ENCODE measurements around the gene SORCS2.

The SORCS2 gene

DNA sequence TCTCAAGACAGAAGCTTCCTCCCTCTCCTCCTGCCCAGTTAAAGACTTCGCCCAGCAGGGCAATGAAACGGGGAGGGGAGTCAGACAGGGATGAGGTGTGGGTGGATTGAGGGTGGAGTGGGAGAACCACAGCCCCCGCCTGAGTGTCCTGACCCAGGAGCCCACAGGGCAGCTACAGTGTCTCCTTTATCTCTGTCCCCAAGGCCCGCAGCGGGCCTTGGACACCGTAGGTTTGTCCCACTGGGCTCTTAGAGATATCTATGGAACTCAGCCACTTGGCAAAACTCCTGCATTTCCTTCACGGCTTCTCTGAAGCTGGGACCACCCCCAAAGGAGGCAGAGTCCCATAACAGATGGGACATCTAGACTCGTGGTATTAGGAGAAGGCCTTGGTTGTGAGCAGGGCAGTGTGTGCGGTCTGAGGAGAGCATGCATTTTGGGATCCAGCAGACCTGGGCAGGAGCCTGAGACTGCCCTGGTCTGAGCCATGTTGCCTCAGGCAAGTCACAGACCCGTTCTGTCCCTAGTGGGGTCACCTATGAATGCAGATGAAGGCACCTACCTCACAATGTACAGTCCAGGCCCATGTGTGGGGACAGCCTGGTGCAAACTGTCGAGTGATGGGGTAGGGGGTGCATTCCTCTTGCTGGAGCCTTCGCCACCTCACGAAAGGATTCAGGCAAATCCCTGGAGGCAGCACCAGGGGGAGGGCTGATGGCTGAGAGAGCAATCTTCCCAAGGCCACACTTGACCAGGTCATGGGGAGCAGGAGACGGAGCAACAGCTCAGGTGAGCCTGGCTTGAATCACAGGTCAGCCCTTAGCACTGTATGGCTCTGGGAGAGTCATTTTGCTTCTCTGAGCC lies 468.1 kb downstream of the SORCS2 start:
- DNase-seq = no peak

- no peak for DNase-seq
These were observed 468.9 kb downstream of the SORCS2 start for GRCh38 chr4:7661066-7661748.

DNA sequence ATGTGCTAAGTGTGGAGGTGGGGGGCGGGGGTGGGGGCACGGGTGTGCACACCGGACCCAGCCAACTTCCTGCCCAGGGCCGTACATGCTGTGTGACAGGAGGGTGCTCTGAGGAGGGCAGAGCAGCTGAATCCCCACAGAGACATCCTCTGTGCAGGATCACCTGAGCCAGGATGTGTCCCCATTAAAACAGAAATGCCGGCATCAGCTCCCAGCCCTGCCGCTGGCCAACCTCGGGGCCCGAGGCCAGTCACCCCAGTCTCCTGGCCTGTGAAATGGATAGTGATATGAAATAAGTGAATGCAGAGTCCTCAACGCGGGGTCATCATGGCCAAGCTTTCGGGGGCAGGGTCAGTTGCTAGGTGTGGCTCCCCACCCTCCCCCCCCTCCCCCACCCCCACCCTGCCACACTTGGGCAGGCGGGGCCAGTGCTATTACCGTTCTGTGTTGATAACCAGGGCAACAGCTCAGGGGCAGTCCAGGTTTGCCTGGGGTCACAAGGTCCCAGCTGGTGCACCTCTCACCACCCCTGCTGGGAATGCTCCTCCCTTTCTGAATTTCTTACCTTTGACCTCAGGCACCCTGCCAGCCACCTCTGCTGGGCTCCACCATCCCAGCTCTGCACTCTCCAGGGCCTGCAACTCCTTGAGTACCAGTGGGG lies 469.6 kb downstream of the SORCS2 start:
- no peak for DNase-seq

DNA sequence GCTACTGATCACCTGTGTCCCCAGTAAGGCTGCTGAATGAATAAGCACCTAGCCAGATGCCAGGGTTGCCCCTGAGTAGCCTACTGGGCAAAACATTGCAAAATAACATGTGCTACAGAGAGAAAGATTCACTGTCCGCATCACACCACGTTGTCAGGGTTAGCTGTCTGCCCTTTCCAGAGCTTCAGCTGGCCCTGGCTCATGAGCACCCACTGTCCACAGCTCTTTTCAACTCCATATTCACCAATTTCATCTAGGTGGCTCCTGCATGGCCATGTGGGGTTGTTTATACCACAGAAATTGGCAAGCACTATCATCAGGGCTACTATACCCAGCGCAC lies 470.1 kb downstream of the SORCS2 start:
- no peak for DNase-seq

GRCh38 chr4:7663075-7663541 lies 470.8 kb downstream of the SORCS2 start:
- DNase-seq = no peak

DNA sequence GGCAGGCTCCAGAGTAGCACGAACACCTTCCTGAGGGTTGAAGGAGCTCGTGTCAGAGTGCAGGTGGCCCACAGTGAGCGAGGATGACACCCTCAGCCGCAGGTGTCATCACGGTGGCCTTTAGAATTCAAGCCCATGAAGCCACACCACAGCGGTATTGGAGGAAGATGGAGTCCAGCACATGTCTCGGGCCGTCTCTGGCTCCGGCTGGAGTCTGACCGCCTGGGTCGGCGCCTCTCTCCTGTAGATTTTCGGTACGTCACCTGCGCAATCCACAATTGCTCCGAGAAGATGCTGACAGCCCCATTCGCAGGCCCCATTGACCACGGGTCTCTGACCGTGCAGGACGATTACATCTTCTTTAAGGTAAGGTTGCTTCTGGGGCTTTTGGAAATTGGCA lies 471.8 kb downstream of the SORCS2 start:
- DNase-seq = no peak

DNA sequence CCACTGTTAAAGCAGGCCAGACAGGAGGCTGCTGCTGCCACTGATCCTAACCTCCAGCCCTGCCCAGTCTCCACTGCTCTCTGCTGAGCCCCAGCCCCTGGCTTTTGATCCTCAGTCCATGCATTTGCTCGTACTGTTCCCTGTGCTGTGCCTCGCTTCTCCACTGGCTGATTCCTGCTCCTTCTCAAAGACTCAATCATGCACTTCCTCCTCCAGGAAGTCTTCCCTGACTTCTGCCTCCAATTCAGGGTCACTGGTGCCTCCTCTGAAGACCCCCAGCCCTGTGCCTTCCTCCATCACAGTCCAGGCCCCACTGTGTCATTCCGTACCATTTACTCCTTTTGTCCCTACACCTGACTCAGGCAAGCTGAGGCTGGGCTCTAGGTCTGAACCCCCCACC lies 473.0 kb downstream of the SORCS2 start:
- no peak for DNase-seq

- DNase-seq = no peak
These were observed 473.7 kb downstream of the SORCS2 start for GRCh38 chr4:7666011-7666410.

GRCh38 chr4:7666744-7667143 lies 474.4 kb downstream of the SORCS2 start:
- no peak for DNase-seq

- DNase-seq = no peak
These were observed 475.9 kb downstream of the SORCS2 start for GRCh38 chr4:7668271-7668670.

GRCh38 chr4:7668826-7669225 lies 476.5 kb downstream of the SORCS2 start:
- no peak for DNase-seq

DNA sequence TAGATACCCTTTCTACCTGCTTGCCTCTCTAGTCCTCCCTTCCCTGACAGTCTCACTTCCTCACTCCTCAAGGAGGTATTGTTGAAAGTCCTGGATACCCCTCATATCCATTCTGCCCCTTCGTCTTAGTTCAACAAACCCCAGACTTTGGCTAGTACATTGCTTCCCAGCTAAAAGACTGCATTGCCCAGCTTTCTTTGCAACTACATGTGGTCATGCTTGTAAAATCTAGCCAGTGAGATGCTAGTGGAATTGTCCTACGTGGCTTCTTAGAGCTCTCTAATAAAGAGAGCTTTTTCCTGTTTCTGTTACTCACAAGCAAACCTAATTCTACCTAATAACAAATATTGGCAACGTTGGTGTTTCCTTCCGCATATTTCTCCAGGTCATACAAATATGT lies 480.3 kb downstream of the SORCS2 start:
- DNase-seq = no peak

- DNase-seq = no peak
These were observed 480.8 kb downstream of the SORCS2 start for GRCh38 chr4:7673121-7673520.

DNA sequence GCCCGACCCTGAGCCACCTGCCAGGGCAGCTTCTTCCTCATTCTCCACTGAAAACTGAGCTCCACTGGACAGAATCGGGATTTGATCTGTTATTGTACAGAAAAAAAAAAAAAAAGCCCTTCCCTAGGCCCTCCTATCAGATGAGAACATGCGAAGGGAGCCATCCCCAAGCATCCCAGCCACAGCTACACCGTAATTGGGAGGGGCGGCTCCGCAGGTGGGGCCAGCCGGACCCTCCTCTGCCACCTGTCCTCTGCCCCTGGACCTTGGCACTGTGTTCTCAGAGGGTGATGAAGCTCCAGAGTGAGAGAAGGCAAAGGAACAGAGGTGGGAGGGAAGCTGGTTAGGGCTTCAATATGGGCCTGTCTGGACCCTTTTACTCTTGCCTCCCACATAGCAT lies 482.4 kb downstream of the SORCS2 start:
- no peak for DNase-seq

DNA sequence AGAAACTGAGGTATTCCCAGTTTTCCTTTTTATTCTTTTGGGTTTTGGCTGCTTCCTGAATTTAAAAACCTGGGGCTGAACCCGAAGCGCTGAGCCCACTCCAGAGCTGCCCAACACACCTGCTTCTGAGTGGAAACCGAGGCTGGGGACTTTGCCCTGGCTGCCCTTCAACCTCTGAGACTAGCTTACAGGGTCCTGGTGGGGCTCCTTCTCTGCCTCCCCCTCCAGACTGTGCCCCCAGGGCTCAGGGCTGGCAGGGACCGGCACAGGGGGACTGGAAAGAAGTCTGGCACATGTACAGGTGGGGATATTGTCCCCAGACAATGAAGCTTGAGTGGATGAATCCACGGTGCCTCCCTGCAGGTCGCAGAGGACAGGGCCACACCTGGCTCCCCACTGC lies 482.8 kb downstream of the SORCS2 start:
- no peak for DNase-seq

- no peak for DNase-seq
These were observed 483.4 kb downstream of the SORCS2 start for GRCh38 chr4:7675612-7676320.

DNA sequence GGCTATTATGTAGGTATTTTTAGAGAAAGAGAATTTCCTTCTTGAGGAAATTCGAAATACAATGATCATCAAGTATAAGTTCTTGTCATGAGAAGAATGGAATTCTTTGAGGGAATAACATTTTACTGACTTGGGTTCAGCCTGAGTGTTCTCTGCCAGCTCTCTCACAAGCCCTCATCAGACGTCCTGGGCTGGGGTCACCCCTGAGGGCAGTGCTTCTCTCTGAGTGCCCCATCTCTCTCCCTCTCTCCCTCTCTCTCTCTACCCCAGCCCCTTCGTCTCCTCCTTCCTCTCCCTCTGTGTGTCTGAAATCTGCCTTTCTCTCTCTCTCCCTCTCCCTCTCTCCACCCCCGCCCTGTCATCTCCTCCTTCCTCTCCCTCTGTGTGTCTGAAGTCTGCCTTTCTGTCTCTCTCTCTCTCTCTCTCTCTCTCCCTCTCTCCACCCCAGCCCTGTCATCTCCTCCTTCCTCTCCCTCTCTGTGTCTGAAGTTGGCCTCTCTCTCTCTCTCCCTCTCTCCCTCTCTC lies 484.1 kb downstream of the SORCS2 start:
- DNase-seq = no peak

DNA sequence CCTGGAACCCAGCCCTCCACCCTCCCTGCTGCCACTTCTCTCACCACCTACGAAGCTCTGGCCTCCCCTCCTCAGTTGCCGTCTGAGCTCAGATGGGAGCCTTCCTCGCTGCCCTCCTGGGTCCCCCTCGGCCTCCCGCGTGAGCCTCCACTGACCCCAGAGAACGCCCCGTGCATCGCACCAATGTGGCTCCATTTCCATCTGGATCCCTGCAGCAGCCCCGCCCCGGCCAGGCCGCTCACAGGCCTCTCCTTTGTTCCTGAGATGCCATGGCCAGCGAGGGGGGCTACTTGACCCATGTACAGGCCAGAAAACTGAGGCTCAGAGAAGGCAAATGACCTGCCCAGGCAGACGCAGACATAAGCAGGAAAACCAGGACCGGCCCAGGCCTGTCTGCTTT lies 484.7 kb downstream of the SORCS2 start:
- no peak for DNase-seq

DNA sequence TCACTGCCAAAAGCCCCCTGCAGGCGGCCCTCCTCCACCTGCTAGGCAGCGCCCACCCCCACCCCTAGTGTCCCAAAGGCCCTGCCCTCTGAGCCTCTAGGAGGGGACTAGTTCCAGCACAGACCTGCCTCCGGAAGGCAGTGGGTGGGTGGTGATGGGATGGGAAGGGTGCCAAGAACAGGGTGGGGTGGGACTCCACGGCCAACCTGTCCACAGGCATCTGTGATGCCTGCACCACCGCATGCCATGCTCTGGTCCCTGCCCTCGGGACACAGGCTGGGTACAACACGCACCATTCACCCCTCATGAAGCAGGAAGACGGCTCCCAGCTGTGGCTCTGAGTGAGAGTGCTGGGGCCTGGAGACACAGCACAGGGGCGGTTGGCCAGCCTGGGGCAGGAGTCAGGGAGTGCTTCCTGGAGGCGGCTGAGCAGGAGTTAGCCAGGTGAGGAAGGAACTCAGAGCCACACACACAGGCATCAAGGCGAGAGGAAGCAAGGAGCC lies 485.5 kb downstream of the SORCS2 start:
- DNase-seq = no peak

GRCh38 chr4:7678318-7678852 lies 486.0 kb downstream of the SORCS2 start:
- DNase-seq = no peak

- no peak for DNase-seq
These were observed 487.2 kb downstream of the SORCS2 start for GRCh38 chr4:7679406-7680040.

DNA sequence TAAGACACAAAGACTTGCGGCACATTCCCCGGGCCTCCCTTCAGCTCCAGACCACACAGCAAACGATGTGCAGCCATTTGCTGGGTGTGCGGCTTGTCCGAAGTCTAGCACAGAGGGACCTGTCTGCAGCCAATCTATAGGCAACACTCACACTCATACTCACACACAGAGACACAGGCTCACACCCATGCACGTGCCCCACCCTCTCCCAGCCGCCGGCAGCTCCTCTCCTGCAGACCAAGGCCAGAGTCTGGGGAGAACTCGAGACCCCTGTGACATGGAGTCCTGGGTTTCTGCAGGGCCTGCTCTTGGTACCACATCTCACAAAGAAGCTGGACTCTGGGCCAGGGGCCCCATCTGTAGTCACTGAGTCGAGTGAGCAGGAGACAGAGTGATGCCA lies 487.8 kb downstream of the SORCS2 start:
- no peak for DNase-seq
